Peyer's patch (tissue), 4 donors: ENCODE data around the gene KRTAP13-2.

ENCODE experiments used
- CTCF ChIP-seq, 6 experiments: fragments of 450-650 bp in 4 of 6; fragments of 200-600 bp in 2 of 6; sonication (generic) in 1 of 6; IDR thresholded peaks; one replicate each; pipeline ENCODE4 v1.5.1; 2017 to 2019; ENCODE audit warnings: antibody characterized with exemption in 6 of 6, mild to moderate bottlenecking in 3 of 6, moderate library complexity in 1 of 6
- POLR2A ChIP-seq, 2 donors: fragments of 450-650 bp; IDR thresholded peaks; one replicate each; pipeline ENCODE4 v1.5.1; 2017; ENCODE audit warnings: antibody characterized with exemption in 2 of 2, mild to moderate bottlenecking in 2 of 2, moderate library complexity in 2 of 2

- no peak for TF ChIP-seq CTCF (IDR thresholded peaks at IDR 0.05)
- no peak for TF ChIP-seq POLR2A (IDR thresholded peaks at IDR 0.05)
Measured at GRCh38 chr21:30348506-30348905, 23.6 kb downstream of the KRTAP13-2 start, which contains the start of gene KRTAP23-1.
